Activated CD4-positive, alpha-beta T cell treated with anti-CD3 and anti-CD28 coated beads for 36 hours (primary cell): ENCODE results near the gene DNAJC4. TPM values are rescaled to one million over a fixed set of nuclear protein-coding genes. Genes with fewer than 3 reads are reported as not detected.

Experiments
- ATAC-seq: fragments of 200-7000 bp; cut with Tn5 transposase; one replicate; pipeline ENCODE4 v1.10.0; 2021; ENCODE audit warnings: mild to moderate bottlenecking, moderate library complexity
- CTCF ChIA-PET: fragments of 350-600 bp; sonication (Branson Sonifier 250); formaldehyde crosslinking; loops from one replicate; lab custom pipeline; 2021; ENCODE audit warnings: antibody characterized with exemption; lab: Charles Lee
- POLR2A ChIA-PET: fragments of 350-600 bp; sonication (Branson Sonifier 250); formaldehyde crosslinking; loops from one replicate; lab custom pipeline; 2021; ENCODE audit warnings: antibody characterized with exemption, inconsistent platforms; lab: Charles Lee
- DNase-seq: peaks from one replicate; pipeline ENCODE4 v3.0.0-alpha.2; 2020
- H3K27ac Mint-ChIP-seq: one replicate; pipeline ENCODE4 v1.8.0; 2021; ENCODE audit warnings: mixed read lengths
- H3K27me3 Mint-ChIP-seq: one replicate; pipeline ENCODE4 v1.8.0; 2021; ENCODE audit warnings: mixed read lengths
- H3K36me3 Mint-ChIP-seq: one replicate; pipeline ENCODE4 v1.8.0; 2021; ENCODE audit warnings: low read depth, mixed read lengths
- H3K4me1 Mint-ChIP-seq: one replicate; pipeline ENCODE4 v1.8.0; 2021; ENCODE audit warnings: mixed read lengths
- H3K4me3 Mint-ChIP-seq: one replicate; pipeline ENCODE4 v1.8.0; 2021; ENCODE audit warnings: mild to moderate bottlenecking, moderate library complexity, mixed read lengths
- H3K9me3 Mint-ChIP-seq: one replicate; pipeline ENCODE4 v1.8.0; 2021; ENCODE audit warnings: low read depth, mixed read lengths
- intact Hi-C, 2 experiments: fragments of 100-400 bp; cut with DNase I in 1 of 2; cut with micrococcal nuclease in 1 of 2; formaldehyde crosslinking; loops; one replicate each; pipeline versions ENCODE4 v1.14.2 to v1.15.1; 2022 to 2024; cut with DNase I, micrococcal nuclease
- total RNA-seq, 2 experiments: library from RNA; stranded (reverse); gene quantifications; one replicate each; pipeline ENCODE4 v1.2.3, GENCODE V29; 2021

The DNAJC4 gene
- total RNA-seq, 2 experiments from 2014 or later: 21.9 to 23.1 TPM

- Mint-ChIP-seq H3K4me1 (peaks cover 35% of the 10 kb centered on the region), H3K27me3 (no peaks in the 10 kb centered on the region), H3K4me3 (peak overlapping the region; percentile 76), H3K36me3 (peaks cover 5% of the 10 kb centered on the region), H3K9me3 (no peaks in the 10 kb centered on the region), H3K27ac (peak overlapping the region; percentile 60)
- ChIA-PET POLR2A (no interaction called here), CTCF (interaction anchor here (0.7 to 1.2 kb wide), 2 partner anchors 23 to 853 kb away, joined by 3 read pairs; no protein-coding TSS in a partner anchor)
- ATAC-seq (no peak), DNase-seq (no peak)
- intact Hi-C loops: no loop called here
Measured at GRCh38 chr11:64229090-64229743, 1.1 kb upstream of the DNAJC4 start.

- CTCF ChIA-PET: interaction anchor here (0.7 kb wide), 1 partner anchor 853 kb away, joined by 3 read pairs; no protein-coding TSS in a partner anchor
- Mint-ChIP-seq H3K4me3 (peak overlapping the region; percentile 76), H3K27ac (peak overlapping the region; percentile 60), H3K36me3 (peaks cover 4% of the 10 kb centered on the region), H3K4me1 (peaks cover 35% of the 10 kb centered on the region), H3K9me3 (no peaks in the 10 kb centered on the region), H3K27me3 (no peaks in the 10 kb centered on the region)
- POLR2A ChIA-PET: interaction anchor here (1.1 kb wide), 1 partner anchor 75 kb away, joined by 3 read pairs; no protein-coding TSS in a partner anchor
- ATAC-seq (no peak), DNase-seq (no peak)
- intact Hi-C loops: loop anchor here (1.0 to 5.0 kb wide), 7 partner anchors 12 to 242 kb away; partner anchors contain the start of genes FKBP2 (in 2 of the 2), ESRRA (in 1 of the 2), GPR137 (in 1 of the 2) and OTUB1 (in 1 of the 2)
Measured at GRCh38 chr11:64229744-64230170, 591 bp upstream of the DNAJC4 start.

- Mint-ChIP-seq H3K36me3 (peaks cover 7% of the 10 kb centered on the region), H3K9me3 (no peaks in the 10 kb centered on the region), H3K4me3 (peak overlapping the region; percentile 76), H3K4me1 (peaks cover 38% of the 10 kb centered on the region), H3K27ac (peak overlapping the region; percentile 74), H3K27me3 (no peaks in the 10 kb centered on the region)
- ATAC-seq: no peak
- ChIA-PET CTCF (interaction anchor here (0.7 to 2.0 kb wide), 2 partner anchors 10 to 70 kb away, joined by 3 to 5 read pairs; partner anchors contain the start of gene FKBP2), POLR2A (interaction anchor here (1.1 kb wide), 1 partner anchor 73 kb away, joined by 3 read pairs; no protein-coding TSS in a partner anchor)
- intact Hi-C loops: loop anchor here (1.0 to 5.0 kb wide), 7 partner anchors 10 to 244 kb away; partner anchors contain the start of genes FKBP2 (in 2 of the 2), ESRRA (in 1 of the 2), GPR137 (in 1 of the 2) and OTUB1 (in 1 of the 2)
- no peak for DNase-seq
Measured at GRCh38 chr11:64230985-64231365, 627 bp downstream of the DNAJC4 start.

GRCh38 chr11:64231546-64231945 is 1.2 kb downstream of the DNAJC4 start:
- intact Hi-C loops: loop anchor here in 1 of 2 experiments (5.0 kb wide), 1 partner anchor 244 kb away; the partner anchor contains the start of gene OTUB1
- no peak overlapping the region for H3K27ac Mint-ChIP-seq
- peak overlapping the region; percentile 76 for H3K4me3 Mint-ChIP-seq
- H3K36me3 Mint-ChIP-seq: peaks cover 7% of the 10 kb centered on the region
- H3K4me1 Mint-ChIP-seq: peaks cover 38% of the 10 kb centered on the region
- DNase-seq (no peak), ATAC-seq (no peak)
- POLR2A ChIA-PET: interaction anchor here (0.8 kb wide), 1 partner anchor 30 kb away, joined by 3 read pairs; no protein-coding TSS in a partner anchor
- no peaks in the 10 kb centered on the region for H3K9me3 Mint-ChIP-seq
- H3K27me3 Mint-ChIP-seq: no peaks in the 10 kb centered on the region
- CTCF ChIA-PET: interaction anchor here (0.7 to 2.0 kb wide), 3 partner anchors 10 to 69 kb away, joined by 3 to 6 read pairs (median 5); partner anchors contain the start of gene FKBP2

GRCh38 chr11:64232182-64232966 is 2.0 kb downstream of the DNAJC4 start:
- intact Hi-C loops: loop anchor here in 1 of 2 experiments (5.0 kb wide), 1 partner anchor 245 kb away; the partner anchor contains the start of gene OTUB1
- Mint-ChIP-seq H3K4me3 (peak overlapping the region; percentile 76), H3K27ac (peak overlapping the region; percentile 6), H3K4me1 (peaks cover 35% of the 10 kb centered on the region), H3K9me3 (no peaks in the 10 kb centered on the region), H3K36me3 (peaks cover 12% of the 10 kb centered on the region), H3K27me3 (no peaks in the 10 kb centered on the region)
- no peak for ATAC-seq
- CTCF ChIA-PET: interaction anchor here (1.1 to 2.0 kb wide), 3 partner anchors 9 to 28 kb away, joined by 3 to 6 read pairs (median 5); partner anchors contain the start of gene FKBP2
- no peak for DNase-seq
- POLR2A ChIA-PET: interaction anchor here (0.8 kb wide), 1 partner anchor 29 kb away, joined by 3 read pairs; no protein-coding TSS in a partner anchor

GRCh38 chr11:64232967-64233315 is 2.6 kb downstream of the DNAJC4 start:
- no peak for ATAC-seq
- POLR2A ChIA-PET: no interaction called here
- intact Hi-C loops: loop anchor here in 1 of 2 experiments (5.0 kb wide), 1 partner anchor 246 kb away; the partner anchor contains the start of gene OTUB1
- DNase-seq: no peak
- Mint-ChIP-seq H3K27me3 (no peaks in the 10 kb centered on the region), H3K36me3 (peaks cover 18% of the 10 kb centered on the region), H3K4me3 (peak overlapping the region; percentile 57), H3K4me1 (peaks cover 30% of the 10 kb centered on the region), H3K27ac (no peak overlapping the region), H3K9me3 (no peaks in the 10 kb centered on the region)
- CTCF ChIA-PET: interaction anchor here (1.1 to 1.9 kb wide), 2 partner anchors 9 to 28 kb away, joined by 3 to 6 read pairs; no protein-coding TSS in a partner anchor

GRCh38 chr11:64233913-64234586 is 3.7 kb downstream of the DNAJC4 start, which contains the start of gene VEGFB:
TSS of gene VEGFB (plus strand) at chr11:64234584. CDS start at chr11:64234834, 250 bp downstream.
- ChIA-PET CTCF (no interaction called here), POLR2A (no interaction called here)
- Mint-ChIP-seq H3K4me1 (peaks cover 22% of the 10 kb centered on the region), H3K4me3 (peak within 1 kb of the TSS; percentile 84), H3K9me3 (no peaks in the 10 kb centered on the region), H3K36me3 (peaks cover 26% of the 10 kb centered on the region), H3K27me3 (no peaks in the 10 kb centered on the region), H3K27ac (peak within 1 kb of the TSS; percentile 81)
- DNase-seq (peak; percentile 81), ATAC-seq (peak; percentile 49)
- intact Hi-C loops: loop anchor here in 1 of 2 experiments (5.0 kb wide), 1 partner anchor 247 kb away; the partner anchor contains the start of gene OTUB1

- peak overlapping the region; percentile 84 for H3K4me3 Mint-ChIP-seq
- CTCF ChIA-PET: interaction anchor here (2.0 kb wide), 1 partner anchor 30 kb away, joined by 5 read pairs; no protein-coding TSS in a partner anchor
- intact Hi-C loops: loop anchor here in 1 of 2 experiments (5.0 kb wide), 1 partner anchor 248 kb away; the partner anchor contains the start of gene OTUB1
- ATAC-seq: peak; percentile 49
- no peaks in the 10 kb centered on the region for H3K9me3 Mint-ChIP-seq
- peak overlapping the region; percentile 81 for H3K27ac Mint-ChIP-seq
- peaks cover 17% of the 10 kb centered on the region for H3K4me1 Mint-ChIP-seq
- POLR2A ChIA-PET: no interaction called here
- peaks cover 27% of the 10 kb centered on the region for H3K36me3 Mint-ChIP-seq
- peak; percentile 73 for DNase-seq
- H3K27me3 Mint-ChIP-seq: no peaks in the 10 kb centered on the region
Measured at GRCh38 chr11:64234647-64235379, 4.5 kb downstream of the DNAJC4 start.

- intact Hi-C loops: no loop called here
- Mint-ChIP-seq H3K27ac (peak overlapping the region; percentile 81), H3K4me1 (peaks cover 22% of the 10 kb centered on the region), H3K27me3 (no peaks in the 10 kb centered on the region), H3K9me3 (no peaks in the 10 kb centered on the region), H3K36me3 (peaks cover 32% of the 10 kb centered on the region), H3K4me3 (peak overlapping the region; percentile 84)
- DNase-seq (no peak), ATAC-seq (no peak)
- CTCF ChIA-PET: interaction anchor here (0.8 to 2.0 kb wide), 2 partner anchors 31 to 32 kb away, joined by 4 to 5 read pairs; no protein-coding TSS in a partner anchor
- POLR2A ChIA-PET: no interaction called here
Measured at GRCh38 chr11:64235437-64236161, 5.3 kb downstream of the DNAJC4 start.
